ENCODE results near the gene KLC1. TPM values are rescaled to one million over a fixed set of nuclear protein-coding genes. Genes with fewer than 3 reads are reported as not detected.

KLC1 gene
- total RNA-seq, 1 donor = 237 TPM

DNA sequence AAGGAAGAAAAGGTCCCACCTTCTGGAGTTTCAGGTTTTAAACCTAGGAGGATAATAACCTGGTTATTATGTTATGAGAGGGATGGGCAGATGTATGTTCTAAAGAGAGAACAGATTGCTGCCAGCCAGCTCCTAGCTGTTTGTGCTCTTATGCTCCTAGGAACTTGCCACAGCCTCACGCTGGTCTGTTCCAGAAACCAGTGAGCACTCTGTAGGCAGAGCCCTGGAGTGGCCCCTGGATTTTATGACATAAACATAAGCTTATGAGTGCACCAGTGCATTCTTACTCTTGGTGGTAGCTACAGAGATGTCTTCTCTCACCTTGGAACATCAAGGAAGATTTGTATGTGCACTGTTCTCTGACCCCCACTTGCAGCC lies 27.7 kb downstream of the KLC1 start:
- DNase-seq (ENCODE audit: low read depth) = no peak
- H3K4me3 ChIP-seq (ENCODE audit: low read depth, low read length) = no peak overlapping the region
- TF ChIP-seq, protein P1, sequence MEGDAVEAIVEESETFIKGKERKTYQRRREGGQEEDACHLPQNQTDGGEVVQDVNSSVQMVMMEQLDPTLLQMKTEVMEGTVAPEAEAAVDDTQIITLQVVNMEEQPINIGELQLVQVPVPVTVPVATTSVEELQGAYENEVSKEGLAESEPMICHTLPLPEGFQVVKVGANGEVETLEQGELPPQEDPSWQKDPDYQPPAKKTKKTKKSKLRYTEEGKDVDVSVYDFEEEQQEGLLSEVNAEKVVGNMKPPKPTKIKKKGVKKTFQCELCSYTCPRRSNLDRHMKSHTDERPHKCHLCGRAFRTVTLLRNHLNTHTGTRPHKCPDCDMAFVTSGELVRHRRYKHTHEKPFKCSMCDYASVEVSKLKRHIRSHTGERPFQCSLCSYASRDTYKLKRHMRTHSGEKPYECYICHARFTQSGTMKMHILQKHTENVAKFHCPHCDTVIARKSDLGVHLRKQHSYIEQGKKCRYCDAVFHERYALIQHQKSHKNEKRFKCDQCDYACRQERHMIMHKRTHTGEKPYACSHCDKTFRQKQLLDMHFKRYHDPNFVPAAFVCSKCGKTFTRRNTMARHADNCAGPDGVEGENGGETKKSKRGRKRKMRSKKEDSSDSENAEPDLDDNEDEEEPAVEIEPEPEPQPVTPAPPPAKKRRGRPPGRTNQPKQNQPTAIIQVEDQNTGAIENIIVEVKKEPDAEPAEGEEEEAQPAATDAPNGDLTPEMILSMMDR (IDR thresholded peaks at IDR 0.05; ENCODE audit: insufficient read depth, low read depth, low read length) = no peak

DNA sequence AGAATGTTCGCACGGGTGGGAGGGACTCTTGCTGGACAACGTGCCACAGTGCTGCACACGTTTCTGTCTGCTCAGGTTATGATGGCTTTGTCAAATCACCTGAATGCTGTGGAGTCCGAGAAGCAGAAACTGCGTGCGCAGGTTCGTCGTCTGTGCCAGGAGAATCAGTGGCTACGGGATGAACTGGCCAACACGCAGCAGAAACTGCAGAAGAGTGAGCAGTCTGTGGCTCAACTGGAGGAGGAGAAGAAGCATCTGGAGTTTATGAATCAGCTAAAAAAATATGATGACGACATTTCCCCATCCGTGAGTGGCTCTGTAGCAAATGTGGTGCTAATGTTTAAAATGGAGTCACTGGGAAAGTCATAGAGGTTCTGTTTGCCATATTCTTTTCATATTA lies 28.5 kb downstream of the KLC1 start:
- H3K4me3 ChIP-seq (ENCODE audit: low read depth, low read length) = no peak overlapping the region
- DNase-seq (ENCODE audit: low read depth) = peak; percentile 75
- TF ChIP-seq, protein P1 (IDR thresholded peaks at IDR 0.05; ENCODE audit: insufficient read depth, low read depth, low read length) = no peak

- no peak overlapping the region for H3K4me3 ChIP-seq (ENCODE audit: low read depth, low read length)
- no peak for DNase-seq (ENCODE audit: low read depth)
- TF ChIP-seq, protein P1 (IDR thresholded peaks at IDR 0.05; ENCODE audit: insufficient read depth, low read depth, low read length) = no peak
Observed at GRCh38 chr14:103659631-103660030, 30.6 kb downstream of the KLC1 start.

DNA sequence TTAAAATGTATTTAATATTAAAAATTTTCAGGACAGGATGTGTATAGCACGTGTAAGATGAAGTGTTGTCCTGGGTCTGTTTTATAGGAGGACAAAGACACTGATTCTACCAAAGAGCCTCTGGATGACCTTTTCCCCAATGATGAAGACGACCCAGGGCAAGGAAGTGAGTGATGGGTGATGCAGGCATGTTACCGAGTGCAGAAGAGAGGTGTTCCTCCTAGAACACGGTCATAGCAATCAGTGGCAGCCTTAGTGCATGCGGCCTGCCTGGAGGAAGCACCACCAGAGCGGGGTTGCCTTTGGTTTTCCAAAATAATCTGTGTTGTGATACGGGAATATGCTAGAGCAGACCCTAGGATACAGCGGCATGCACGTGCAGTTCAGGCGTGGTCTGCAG lies 33.0 kb downstream of the KLC1 start:
- no peak overlapping the region for H3K4me3 ChIP-seq (ENCODE audit: low read depth, low read length)
- no peak for DNase-seq (ENCODE audit: low read depth)
- TF ChIP-seq, protein P1 (IDR thresholded peaks at IDR 0.05; ENCODE audit: insufficient read depth, low read depth, low read length) = no peak

GRCh38 chr14:103662591-103662990 lies 33.6 kb downstream of the KLC1 start:
- TF ChIP-seq, protein P1 (IDR thresholded peaks at IDR 0.05; ENCODE audit: insufficient read depth, low read depth, low read length) = no peak
- H3K4me3 ChIP-seq (ENCODE audit: low read depth, low read length) = no peak overlapping the region
- no peak for DNase-seq (ENCODE audit: low read depth)

GRCh38 chr14:103663506-103663905 lies 34.5 kb downstream of the KLC1 start:
- no peak overlapping the region for H3K4me3 ChIP-seq (ENCODE audit: low read depth, low read length)
- TF ChIP-seq, protein P1 (IDR thresholded peaks at IDR 0.05; ENCODE audit: insufficient read depth, low read depth, low read length) = no peak
- no peak for DNase-seq (ENCODE audit: low read depth)

GRCh38 chr14:103667671-103668070 lies 38.7 kb downstream of the KLC1 start:
- TF ChIP-seq, protein P1 (IDR thresholded peaks at IDR 0.05; ENCODE audit: insufficient read depth, low read depth, low read length) = no peak
- DNase-seq (ENCODE audit: low read depth) = no peak
- no peak overlapping the region for H3K4me3 ChIP-seq (ENCODE audit: low read depth, low read length)
